Cardiac septum (tissue), 1 donor: ENCODE measurements around the gene ZNF679. TPM values are rescaled to one million over a fixed set of nuclear protein-coding genes. Genes with fewer than 3 reads are reported as not detected.
"Not testable (repeated sequence)": the region's sequence is repeated elsewhere in the genome, so short reads cannot be mapped to it uniquely, and the experiment has no call there.

Experiments used
- DNase-seq: peaks from one replicate; pipeline ENCODE4 v3.0.0-alpha.2; 2020; ENCODE audit warnings: low spot score
- intact Hi-C: fragments of 100-400 bp; cut with DNase I; formaldehyde crosslinking; loops from one replicate; pipeline ENCODE4 v1.14.0; 2022
- total RNA-seq: library from RNA; stranded (reverse); fragmentation: NEBNext Ultra II Directional; extraction: Animal tissue kit (Norgen Biotek cat#: 25700); gene quantifications from one replicate; pipeline ENCODE4 v1.2.1, GENCODE V29; 2021
- donor health status: DM: no; HTN: no; CAD: no.

Gene ZNF679
- total RNA-seq, 1 donor from 2014 or later: not detected

- peak; percentile 95 for DNase-seq
- intact Hi-C loops: no loop called here
Observed at GRCh38 chr7:64307254-64308015, 79.2 kb downstream of the ZNF679 start.

DNA sequence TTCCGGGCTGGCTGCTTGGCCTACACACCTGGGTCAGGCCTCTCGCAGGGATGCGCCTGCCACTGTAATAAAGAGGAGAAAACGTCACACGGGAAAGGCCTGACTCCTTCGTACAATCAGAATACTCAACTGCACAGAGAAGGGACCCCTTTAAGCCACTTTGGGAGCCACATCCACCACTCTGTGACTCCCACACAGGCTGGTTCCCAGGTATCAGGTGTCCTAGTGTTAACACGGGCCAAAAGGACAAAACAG is 79.7 kb downstream of the ZNF679 start:
- DNase-seq: no peak
- intact Hi-C loops: no loop called here

GRCh38 chr7:64310426-64310825 is 82.2 kb downstream of the ZNF679 start:
- DNase-seq: no peak
- intact Hi-C loops: loop anchor here (5.0 kb wide), 1 partner anchor 247 kb away; no protein-coding TSS in a partner anchor

DNA sequence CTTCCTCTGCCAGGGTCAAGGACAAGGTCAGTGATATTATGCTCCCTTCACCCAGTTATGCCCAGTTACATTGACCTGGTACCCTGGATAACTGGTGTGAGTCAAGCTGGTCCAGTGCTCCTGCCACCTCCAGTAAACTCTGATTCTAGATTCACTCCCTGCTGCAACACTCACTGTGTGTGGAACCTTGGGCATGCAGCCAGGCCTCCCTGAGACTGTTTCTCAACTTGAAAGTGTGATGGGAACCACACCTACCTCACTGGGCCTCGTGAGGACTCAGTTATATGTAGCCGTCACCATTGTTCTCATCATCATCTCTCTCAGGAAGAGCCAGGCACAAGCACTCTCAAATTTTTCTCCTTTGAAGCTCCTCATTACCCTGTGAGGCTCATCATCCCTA is 84.6 kb downstream of the ZNF679 start:
- intact Hi-C loops: loop anchor here (5.0 kb wide), 1 partner anchor 244 kb away; no protein-coding TSS in a partner anchor
- DNase-seq: no peak

DNA sequence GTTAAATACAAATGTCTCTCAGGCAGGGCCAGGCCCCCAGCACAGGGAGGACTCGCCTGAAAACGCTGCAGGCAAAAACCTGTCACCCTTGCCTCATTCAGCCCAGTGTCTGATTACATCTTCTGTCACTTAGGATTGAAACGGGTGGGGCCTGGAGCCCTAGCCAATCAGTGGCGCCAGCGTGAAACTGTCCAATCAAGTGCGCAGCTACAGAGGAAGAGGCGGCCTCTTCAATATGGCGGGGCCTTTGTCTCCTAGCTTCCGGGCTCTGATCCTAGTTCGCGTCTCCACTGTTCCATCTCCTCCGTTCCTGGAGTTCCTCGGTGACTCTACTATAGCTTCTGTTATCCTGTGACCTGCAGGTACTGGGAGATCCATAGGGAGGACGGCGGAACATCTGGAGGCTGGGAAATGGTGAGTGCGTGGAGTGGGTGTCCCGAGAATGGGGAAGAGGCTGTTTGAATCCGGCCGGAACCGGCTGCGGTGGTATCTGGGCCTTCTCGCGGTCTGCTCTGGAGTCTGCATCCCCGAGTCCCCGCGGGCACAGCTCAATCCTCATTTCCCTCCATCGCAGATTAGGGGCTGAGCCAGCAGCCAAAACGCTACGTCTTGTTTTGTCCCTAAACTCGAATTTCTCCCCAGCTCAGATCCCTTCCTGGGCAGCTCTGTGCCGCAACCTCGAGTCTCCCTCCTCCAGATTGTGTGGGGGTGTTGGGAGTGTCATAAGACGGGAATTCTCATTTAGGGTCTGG is 85.6 kb downstream of the ZNF679 start, which contains the start of gene ZNF736:
TSS of gene ZNF736 (plus strand) at position 222 of the 752 bp plus-strand sequence. CDS start at position 412, 190 bp downstream.
- intact Hi-C loops: loop anchor here (5.0 kb wide), 1 partner anchor 243 kb away; no protein-coding TSS in a partner anchor
- peak; percentile 93 for DNase-seq

DNA sequence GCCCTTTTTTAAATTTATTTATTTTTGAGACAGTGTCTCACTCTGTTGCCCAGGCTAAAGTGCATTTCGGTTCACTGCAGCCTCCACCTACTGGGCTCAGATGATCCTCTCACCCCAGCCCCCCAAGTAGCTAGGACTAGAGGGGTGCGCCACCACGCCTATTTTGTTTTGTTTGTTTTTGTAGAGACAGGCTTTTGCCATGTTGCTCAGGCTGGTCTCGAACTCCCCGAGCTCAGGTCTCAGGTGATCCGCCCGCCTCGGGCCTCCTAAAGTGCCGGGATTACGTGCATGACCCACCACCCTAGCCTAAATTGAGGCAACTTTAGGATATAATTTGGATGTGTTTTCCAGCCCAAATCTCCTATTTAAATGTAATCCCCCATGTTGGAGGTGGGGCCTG is 86.3 kb downstream of the ZNF679 start:
- intact Hi-C loops: loop anchor here (5.0 kb wide), 1 partner anchor 243 kb away; no protein-coding TSS in a partner anchor
- no peak for DNase-seq

DNA sequence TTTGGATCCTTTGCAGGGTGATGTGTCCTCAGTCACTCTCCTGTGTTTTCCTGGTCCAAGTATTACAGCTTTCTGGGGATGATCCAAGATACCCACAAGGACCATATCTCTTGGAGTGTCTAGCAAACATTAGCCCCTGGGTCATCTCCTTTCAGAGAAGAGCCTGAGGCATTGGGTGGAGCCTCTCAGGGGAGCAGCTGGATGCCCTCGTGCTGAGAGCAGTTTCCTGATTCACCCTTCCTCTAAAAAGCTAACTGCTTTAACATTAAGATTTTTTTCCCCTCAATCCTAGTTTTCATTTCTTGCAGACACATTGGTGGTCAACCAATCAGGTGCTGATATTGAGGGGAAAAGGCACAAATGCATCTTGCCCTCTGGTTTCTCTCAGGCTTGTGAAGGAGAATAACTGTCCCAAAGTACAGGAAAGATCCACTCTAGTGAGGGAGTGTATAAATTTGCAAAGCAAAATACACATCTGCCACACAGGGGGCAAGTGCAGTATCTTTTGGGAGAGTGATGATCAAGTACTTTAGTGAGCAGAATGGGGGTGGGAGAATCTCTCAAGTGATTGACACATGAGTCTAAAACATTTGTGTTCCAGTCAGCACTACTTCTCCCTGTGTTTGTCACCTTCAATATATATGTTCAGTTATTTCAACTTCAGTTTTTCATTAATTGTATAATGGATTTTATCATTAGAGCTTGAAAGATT is 87.9 kb downstream of the ZNF679 start:
- DNase-seq, intact Hi-C loops: not testable (repeated sequence)

Other genes with a start within 250 kb of the ZNF679 start
- gene ZNF722, start 229.6 kb upstream of the ZNF679 start, total RNA-seq: not detected
- gene ZNF727, start 183.0 kb upstream of the ZNF679 start, total RNA-seq: 1.4 TPM
- not detected for gene ZNF735, start 21.3 kb upstream of the ZNF679 start, total RNA-seq
- gene ZNF736, start 85.5 kb downstream of the ZNF679 start, total RNA-seq: 6.8 TPM